RCC 7860 (cell line): Measurements from ENCODE around the gene ATAD3C.
"Not testable (repeated sequence)": the region's sequence is repeated elsewhere in the genome, so short reads cannot be mapped to it uniquely, and the experiment has no call there.

ENCODE experiments used
- DNase-seq: peaks from one replicate; pipeline ENCODE4 v3.0.0-alpha.2; 2015; ENCODE audit warnings: low spot score
- FAIRE-seq: peaks from 2 replicates; lab custom pipeline; 2012; peaks lifted over from hg19 to GRCh38; lab: Jason Lieb, UNC

ATAD3C gene

GRCh38 chr1:1449099-1449739 lies at the start of gene ATAD3C:
ATAD3C (plus strand) TSS chr1:1449689; CDS start chr1:1450684, 995 bp downstream.
- FAIRE-seq (no peak), DNase-seq (no peak)

GRCh38 chr1:1399872-1400575 lies 49.5 kb upstream of the ATAD3C start:
- FAIRE-seq = no peak
- peak; percentile 21 for DNase-seq

- DNase-seq (no peak), FAIRE-seq (no peak)
Observed at GRCh38 chr1:1400576-1401456, 48.7 kb upstream of the ATAD3C start.

- FAIRE-seq = no peak
Observed at GRCh38 chr1:1401457-1402010, 48.0 kb upstream of the ATAD3C start.

GRCh38 chr1:1402072-1402900 lies 47.2 kb upstream of the ATAD3C start:
- DNase-seq (peak; percentile 66), FAIRE-seq (no peak)

More at GRCh38 chr1:1401457-1402010, 48.0 kb upstream of the ATAD3C start:
- no peak for DNase-seq

GRCh38 chr1:1402901-1403392 lies 46.5 kb upstream of the ATAD3C start:
- FAIRE-seq = not testable (repeated sequence)

GRCh38 chr1:1403653-1404052 lies 45.8 kb upstream of the ATAD3C start:
- FAIRE-seq (no peak), DNase-seq (no peak)

More at GRCh38 chr1:1402901-1403392, 46.5 kb upstream of the ATAD3C start:
- not testable (repeated sequence) for DNase-seq

- DNase-seq (no peak), FAIRE-seq (no peak)
Observed at GRCh38 chr1:1406101-1406820, 43.2 kb upstream of the ATAD3C start.

GRCh38 chr1:1406821-1407635 lies 42.5 kb upstream of the ATAD3C start, which contains the start of gene MRPL20:
MRPL20 (minus strand) TSS chr1:1407293; CDS start chr1:1407217, 76 bp downstream.
- FAIRE-seq (peak; percentile 10), DNase-seq (peak; percentile 77)

- no peak for FAIRE-seq
- no peak for DNase-seq
Observed at GRCh38 chr1:1407636-1408318, 41.7 kb upstream of the ATAD3C start.

- FAIRE-seq, DNase-seq: not testable (repeated sequence)
Observed at GRCh38 chr1:1410238-1410637, 39.3 kb upstream of the ATAD3C start.

- FAIRE-seq (no peak), DNase-seq (no peak)
Observed at GRCh38 chr1:1411626-1412025, 37.9 kb upstream of the ATAD3C start.

- FAIRE-seq, DNase-seq: not testable (repeated sequence)
Observed at GRCh38 chr1:1412311-1412902, 37.1 kb upstream of the ATAD3C start.

- no peak for DNase-seq
- FAIRE-seq = no peak
Observed at GRCh38 chr1:1415751-1416150, 33.7 kb upstream of the ATAD3C start.

GRCh38 chr1:1417396-1417795 lies 32.1 kb upstream of the ATAD3C start:
- not testable (repeated sequence) for FAIRE-seq, DNase-seq

GRCh38 chr1:1417825-1418463 lies 31.5 kb upstream of the ATAD3C start:
- not testable (repeated sequence) for FAIRE-seq, DNase-seq
